GM12878 (cell line): ENCODE results near the gene CHCHD3. TPM values are rescaled to one million over a fixed set of nuclear protein-coding genes. Genes with fewer than 3 reads are reported as not detected.

ENCODE experiments used
- CREB1 ChIP-seq: IDR thresholded peaks from 2 replicates; pipeline ENCODE4 v1.6.1; 2012; ENCODE audit warnings: low read depth, mild to moderate bottlenecking, inconsistent platforms
- EED ChIP-seq: sonication (generic); IDR thresholded peaks from 2 replicates; pipeline ENCODE4 v1.6.1; 2016; ENCODE audit warnings: antibody characterized with exemption, low read depth
- NR2F1 ChIP-seq: fragments of 450-650 bp; conservative IDR thresholded peaks from 2 replicates; pipeline ENCODE4 v1.6.1; 2017; ENCODE audit warnings: mild to moderate bottlenecking
- PRDM15 ChIP-seq: fragments of 450-650 bp; formaldehyde crosslinking; IDR thresholded peaks from 2 replicates; pipeline ENCODE4 v1.4.0; 2020; ENCODE audit warnings: mild to moderate bottlenecking, moderate library complexity
- SIN3A ChIP-seq: IDR thresholded peaks from 2 replicates; pipeline ENCODE4 v1.6.1; 2012; ENCODE audit warnings: low read depth, low read length, improper control_type of control experiment
- ZNF24 ChIP-seq: fragments of 450-650 bp; IDR thresholded peaks from 2 replicates; pipeline ENCODE4 v1.6.1; 2017; ENCODE audit warnings: antibody characterized with exemption, mild to moderate bottlenecking
- ZNF592 ChIP-seq: fragments of 450-650 bp; IDR thresholded peaks from 2 replicates; pipeline ENCODE4 v1.6.1; 2017; ENCODE audit warnings: mild to moderate bottlenecking, moderate library complexity
- polyA plus RNA-seq, 11 experiments: library from polyadenylated mRNA; depleted of rRNA in 4 of 11; unstranded in 6 of 11; stranded (reverse) in 5 of 11; fragments of >200 nt; fragmentation: Nextera tagmentation in 4 of 11; fragmentation: Illumina TruSeq in 1 of 11; extraction: Ambion mirVana in 4 of 11; extraction: Trizol in 1 of 11; gene quantifications; 1 replicate in 1 of 11; 2 replicates in 10 of 11; pipeline versions ENCODE4 v1.2.1 to v1.2.3, GENCODE V29; 2011 to 2016; ENCODE audit warnings: inconsistent platforms in 2 of 11, missing spikeins in 2 of 11, low read depth in 1 of 11
- total RNA-seq, 4 experiments: library from RNA; depleted of rRNA in 3 of 4; stranded (reverse); fragments of >200 nt in 3 of 4; fragmentation: Illumina TruSeq in 1 of 4; extraction: Trizol in 1 of 4; gene quantifications; 2 replicates each; pipeline versions ENCODE4 v1.2.1 to v1.2.3, GENCODE V29; 2013 to 2021

Gene CHCHD3
- total and polyA plus RNA-seq, 10 of the 15 experiments (the other 5 are each of a cell fraction or from before 2014, with no cell fraction given), result 38.3 to 178 (median 96.2) TPM

- TF ChIP-seq ZNF592 (no peak), EED (no peak), PRDM15 (CRISPR knock-in tag) (no peak), SIN3A (no peak), CREB1 (no peak), NR2F1 (no peak), ZNF24 (no peak)
Observed at GRCh38 chr7:133016604-133017003, 65.3 kb downstream of the CHCHD3 start (continued).
